Cardiac septum (tissue), 1 donor: ENCODE results near the gene BABAM2. TPM values are rescaled to one million over a fixed set of nuclear protein-coding genes. Genes with fewer than 3 reads are reported as not detected.

Experiments
- DNase-seq: peaks from one replicate; pipeline ENCODE4 v3.0.0-alpha.2; 2020; ENCODE audit warnings: low spot score
- intact Hi-C: fragments of 100-400 bp; cut with DNase I; formaldehyde crosslinking; loops from one replicate; pipeline ENCODE4 v1.14.0; 2022
- total RNA-seq: library from RNA; stranded (reverse); fragmentation: NEBNext Ultra II Directional; extraction: Animal tissue kit (Norgen Biotek cat#: 25700); gene quantifications from one replicate; pipeline ENCODE4 v1.2.1, GENCODE V29; 2021
- donor health status: DM: no; HTN: no; CAD: no.

The BABAM2 gene
- total RNA-seq, 1 donor from 2014 or later: 63.4 TPM

- intact Hi-C loops: no loop called here
- peak; percentile 59 for DNase-seq
Measured at GRCh38 chr2:28349546-28350165, 459.1 kb downstream of the BABAM2 start.

GRCh38 chr2:28350196-28350595 lies 459.7 kb downstream of the BABAM2 start:
- intact Hi-C loops: no loop called here
- no peak for DNase-seq

- DNase-seq: no peak
- intact Hi-C loops: no loop called here
Measured at GRCh38 chr2:28350791-28351285, 460.3 kb downstream of the BABAM2 start.

- intact Hi-C loops: no loop called here
- no peak for DNase-seq
Measured at GRCh38 chr2:28351621-28352020, 461.1 kb downstream of the BABAM2 start.

- intact Hi-C loops: no loop called here
- DNase-seq: no peak
Measured at GRCh38 chr2:28352104-28352503, 461.6 kb downstream of the BABAM2 start.

GRCh38 chr2:28352610-28353195 lies 462.2 kb downstream of the BABAM2 start:
- no peak for DNase-seq
- intact Hi-C loops: no loop called here

- DNase-seq: no peak
- intact Hi-C loops: no loop called here
Measured at GRCh38 chr2:28354920-28355520, 464.5 kb downstream of the BABAM2 start.

GRCh38 chr2:28355521-28356094 lies 465.1 kb downstream of the BABAM2 start:
- intact Hi-C loops: loop anchor here (1.0 kb wide), 1 partner anchor 21 kb away; no protein-coding TSS in a partner anchor

GRCh38 chr2:28356095-28356911 lies 465.8 kb downstream of the BABAM2 start:
- intact Hi-C loops: loop anchor here (1.0 kb wide), 1 partner anchor 22 kb away; no protein-coding TSS in a partner anchor
- peak; percentile 91 for DNase-seq

More at GRCh38 chr2:28355521-28356094, 465.1 kb downstream of the BABAM2 start:
- DNase-seq: peak; percentile 83

GRCh38 chr2:28357055-28357454 lies 466.5 kb downstream of the BABAM2 start:
- intact Hi-C loops: no loop called here
- DNase-seq: no peak

GRCh38 chr2:28357948-28358667 lies 467.6 kb downstream of the BABAM2 start:
- intact Hi-C loops: loop anchor here (2.0 kb wide), 1 partner anchor 29 kb away; no protein-coding TSS in a partner anchor

GRCh38 chr2:28358668-28359201 lies 468.2 kb downstream of the BABAM2 start:
- intact Hi-C loops: loop anchor here (2.0 kb wide), 1 partner anchor 28 kb away; no protein-coding TSS in a partner anchor
- no peak for DNase-seq

More at GRCh38 chr2:28357948-28358667, 467.6 kb downstream of the BABAM2 start:
- DNase-seq: no peak

GRCh38 chr2:28359222-28360057 lies 468.9 kb downstream of the BABAM2 start:
- DNase-seq: peak; percentile 90
- intact Hi-C loops: loop anchor here (2.0 kb wide), 1 partner anchor 27 kb away; no protein-coding TSS in a partner anchor

- intact Hi-C loops: no loop called here
- DNase-seq: no peak
Measured at GRCh38 chr2:28360058-28360717, 469.7 kb downstream of the BABAM2 start.

- intact Hi-C loops: no loop called here
- no peak for DNase-seq
Measured at GRCh38 chr2:28360718-28361293, 470.3 kb downstream of the BABAM2 start.

- intact Hi-C loops: no loop called here
- DNase-seq: no peak
Measured at GRCh38 chr2:28361991-28362710, 471.6 kb downstream of the BABAM2 start.
